SU-DHL-6 (cell line): Measurements from ENCODE around the gene TGFB1.

Experiments
- H2AFZ ChIP-seq: fragments of 200-600 bp; sonication (generic); 2 replicates; pipeline ENCODE4 v1.6.1; 2014; ENCODE audit warnings: low read depth, mild to moderate bottlenecking, moderate library complexity, mixed read lengths, antibody characterized with exemption, low read length; ENCODE audit not compliant: severe bottlenecking
- H3F3A ChIP-seq: fragments of 200-600 bp; shearing (Covaris generic); 2 replicates; pipeline ENCODE4 v1.6.0; 2016; ENCODE audit warnings: antibody characterized with exemption, mild to moderate bottlenecking; ENCODE audit not compliant: insufficient read depth
- H3K27ac ChIP-seq: fragments of 200-600 bp; sonication (generic); 2 replicates; pipeline ENCODE4 v1.5.1; 2016; ENCODE audit warnings: low read depth, mild to moderate bottlenecking, low read length, moderate library complexity, mixed read lengths
- H3K27me3 ChIP-seq: fragments of 200-600 bp; sonication (generic), shearing (Covaris generic); 2 replicates; pipeline ENCODE4 v1.6.0; 2014; ENCODE audit warnings: mild to moderate bottlenecking, low read length
- H3K36me3 ChIP-seq: fragments of 200-600 bp; sonication (generic); 2 replicates; pipeline ENCODE4 v1.6.1; 2014; ENCODE audit warnings: mild to moderate bottlenecking, low read length, mixed read lengths
- H3K4me2 ChIP-seq: fragments of 300-600, 200-600 bp; shearing (Covaris generic), sonication (generic); 2 replicates; pipeline ENCODE4 v1.6.0; 2014; ENCODE audit warnings: low read length, low read depth, mild to moderate bottlenecking; ENCODE audit not compliant: poor library complexity, severe bottlenecking
- H3K4me3 ChIP-seq: fragments of 200-600 bp; sonication (generic); 2 replicates; pipeline ENCODE4 v1.5.1; 2014; ENCODE audit warnings: antibody characterized with exemption, low read length, mild to moderate bottlenecking, mixed read lengths; ENCODE audit not compliant: insufficient read depth, poor library complexity, severe bottlenecking
- H3K79me2 ChIP-seq: fragments of 200-600 bp; sonication (generic); 2 replicates; pipeline ENCODE4 v1.6.1; 2014; ENCODE audit warnings: mild to moderate bottlenecking, low read length, moderate library complexity; ENCODE audit not compliant: insufficient read depth
- H3K9ac ChIP-seq: fragments of 200-600 bp; sonication (generic); 2 replicates; pipeline ENCODE4 v1.7.0; 2014; ENCODE audit warnings: mild to moderate bottlenecking, low read length
- H3K9me2 ChIP-seq: fragments of 200-600 bp; sonication (generic); replicated peaks from 2 replicates; pipeline ENCODE4 v1.6.1; 2014; ENCODE audit warnings: low read length; ENCODE audit not compliant: insufficient read depth
- H3K9me3 ChIP-seq: fragments of 200-600 bp; sonication (generic); 2 replicates; pipeline ENCODE4 v1.6.1; 2014; ENCODE audit warnings: low read length, mixed read lengths; ENCODE audit not compliant: insufficient read depth
- H4K20me1 ChIP-seq: fragments of 200-600 bp; sonication (generic); 2 replicates; pipeline ENCODE4 v1.6.1; 2014; ENCODE audit warnings: low read depth, mild to moderate bottlenecking, antibody characterized with exemption, low read length, moderate library complexity, mixed read lengths
- CTCF ChIP-seq: fragments of 200-600 bp; sonication (generic); IDR thresholded peaks from one replicate; pipeline ENCODE4 v1.5.1; 2017; ENCODE audit warnings: antibody characterized with exemption, mild to moderate bottlenecking, low read length, moderate library complexity; ENCODE audit not compliant: insufficient read depth, poor library complexity, severe bottlenecking
- EZH2phosphoT487 ChIP-seq: fragments of 200-600 bp; sonication (generic), shearing (Covaris generic); conservative IDR thresholded peaks from 2 replicates; pipeline ENCODE4 v1.6.1; 2018; ENCODE audit warnings: mild to moderate bottlenecking, antibody characterized with exemption, low read length, moderate library complexity, mixed read lengths

Gene TGFB1

GRCh38 chr19:41311072-41311471, 42.6 kb downstream of the TGFB1 start:
- no peaks in the 10 kb centered on the region for H3K9me2 ChIP-seq
- peaks cover 3% of the 10 kb centered on the region; the same call in 1 of the 2 replicates for H3K36me3 ChIP-seq
- H2AFZ ChIP-seq, result no peak overlapping the region
- no peaks in the 10 kb centered on the region for H3K27me3 ChIP-seq
- peaks cover 14% of the 10 kb centered on the region for H3K79me2 ChIP-seq
- peak overlapping the region; percentile 79 for H3K9ac ChIP-seq
- H4K20me1 ChIP-seq, result no peaks in the 10 kb centered on the region
- TF ChIP-seq CTCF, result no peak
- TF ChIP-seq EZH2phosphoT487, result no peak
- no peaks in the 10 kb centered on the region for H3K9me3 ChIP-seq
- peak overlapping the region; percentile 89 for H3K4me2 ChIP-seq
- no peak overlapping the region for H3K27ac ChIP-seq
- peak overlapping the region; percentile 90 for H3K4me3 ChIP-seq
- peaks cover 31% of the 10 kb centered on the region for H3F3A ChIP-seq

- Histone ChIP-seq H3K27me3 (no peaks in the 10 kb centered on the region), H3K9me3 (no peaks in the 10 kb centered on the region), H3F3A (peaks cover 31% of the 10 kb centered on the region), H3K9me2 (no peaks in the 10 kb centered on the region), H3K9ac (peak within 1 kb of the TSS; percentile 79), H3K27ac (peak within 1 kb of the TSS; percentile 75), H3K4me2 (peak within 1 kb of the TSS; percentile 89), H3K79me2 (peaks cover 14% of the 10 kb centered on the region), H3K36me3 (peaks cover 6% of the 10 kb centered on the region), H4K20me1 (no peaks in the 10 kb centered on the region), H2AFZ (peak within 1 kb of the TSS; percentile 42), H3K4me3 (peak within 1 kb of the TSS; percentile 90)
- no peak for TF ChIP-seq EZH2phosphoT487
- TF ChIP-seq CTCF, result no peak
These were observed 43.5 kb downstream of the TGFB1 start, which contains the start of gene CCDC97 for GRCh38 chr19:41310033-41310831. Gene CCDC97 (plus strand): TSS chr19:41310172. CDS start chr19:41310311, 139 bp downstream.

- Histone ChIP-seq H2AFZ (peak overlapping the region; percentile 42), H3K9me3 (no peaks in the 10 kb centered on the region), H3F3A (peaks cover 35% of the 10 kb centered on the region), H3K9me2 (no peaks in the 10 kb centered on the region), H4K20me1 (no peaks in the 10 kb centered on the region), H3K9ac (peak overlapping the region; percentile 79), H3K27ac (peak overlapping the region; percentile 75), H3K4me2 (peak overlapping the region; percentile 89), H3K36me3 (peaks cover 14% of the 10 kb centered on the region), H3K4me3 (peak overlapping the region; percentile 90), H3K79me2 (peaks cover 14% of the 10 kb centered on the region), H3K27me3 (no peaks in the 10 kb centered on the region)
- TF ChIP-seq CTCF (no peak), EZH2phosphoT487 (no peak)
These were observed 44.3 kb downstream of the TGFB1 start for GRCh38 chr19:41309180-41310032.
